ENCODE data around the gene ZNF775.

- TF ChIP-seq PATZ1 (CRISPR knock-in tag; IDR thresholded peaks at IDR 0.05; ENCODE audit: borderline replicate concordance) = no peak
- TF ChIP-seq OSR1 (CRISPR knock-in tag; IDR thresholded peaks at IDR 0.05) = no peak
- no peak for TF ChIP-seq ZNF70 (CRISPR knock-in tag; IDR thresholded peaks at IDR 0.05)
- no peak for TF ChIP-seq CSDC2 (CRISPR knock-in tag; IDR thresholded peaks at IDR 0.05)
- no peak for TF ChIP-seq ARNTL (CRISPR knock-in tag; IDR thresholded peaks at IDR 0.05; ENCODE audit: borderline replicate concordance, low read depth)
- TF ChIP-seq PPARA (CRISPR knock-in tag; IDR thresholded peaks at IDR 0.05; ENCODE audit: borderline replicate concordance) = no peak
- TF ChIP-seq, protein P1, sequence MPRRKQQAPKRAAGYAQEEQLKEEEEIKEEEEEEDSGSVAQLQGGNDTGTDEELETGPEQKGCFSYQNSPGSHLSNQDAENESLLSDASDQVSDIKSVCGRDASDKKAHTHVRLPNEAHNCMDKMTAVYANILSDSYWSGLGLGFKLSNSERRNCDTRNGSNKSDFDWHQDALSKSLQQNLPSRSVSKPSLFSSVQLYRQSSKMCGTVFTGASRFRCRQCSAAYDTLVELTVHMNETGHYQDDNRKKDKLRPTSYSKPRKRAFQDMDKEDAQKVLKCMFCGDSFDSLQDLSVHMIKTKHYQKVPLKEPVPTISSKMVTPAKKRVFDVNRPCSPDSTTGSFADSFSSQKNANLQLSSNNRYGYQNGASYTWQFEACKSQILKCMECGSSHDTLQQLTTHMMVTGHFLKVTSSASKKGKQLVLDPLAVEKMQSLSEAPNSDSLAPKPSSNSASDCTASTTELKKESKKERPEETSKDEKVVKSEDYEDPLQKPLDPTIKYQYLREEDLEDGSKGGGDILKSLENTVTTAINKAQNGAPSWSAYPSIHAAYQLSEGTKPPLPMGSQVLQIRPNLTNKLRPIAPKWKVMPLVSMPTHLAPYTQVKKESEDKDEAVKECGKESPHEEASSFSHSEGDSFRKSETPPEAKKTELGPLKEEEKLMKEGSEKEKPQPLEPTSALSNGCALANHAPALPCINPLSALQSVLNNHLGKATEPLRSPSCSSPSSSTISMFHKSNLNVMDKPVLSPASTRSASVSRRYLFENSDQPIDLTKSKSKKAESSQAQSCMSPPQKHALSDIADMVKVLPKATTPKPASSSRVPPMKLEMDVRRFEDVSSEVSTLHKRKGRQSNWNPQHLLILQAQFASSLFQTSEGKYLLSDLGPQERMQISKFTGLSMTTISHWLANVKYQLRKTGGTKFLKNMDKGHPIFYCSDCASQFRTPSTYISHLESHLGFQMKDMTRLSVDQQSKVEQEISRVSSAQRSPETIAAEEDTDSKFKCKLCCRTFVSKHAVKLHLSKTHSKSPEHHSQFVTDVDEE (CRISPR knock-in tag; IDR thresholded peaks at IDR 0.05) = no peak
- TF ChIP-seq ISL1 (CRISPR knock-in tag; IDR thresholded peaks at IDR 0.05) = no peak
- no peak for TF ChIP-seq ZFP30 (CRISPR knock-in tag; IDR thresholded peaks at IDR 0.05)
- TF ChIP-seq CREB5 (CRISPR knock-in tag; IDR thresholded peaks at IDR 0.05; ENCODE audit: low read depth) = no peak
- TF ChIP-seq RARB (CRISPR knock-in tag; IDR thresholded peaks at IDR 0.05) = no peak
- TF ChIP-seq SNAI2 (CRISPR knock-in tag; IDR thresholded peaks at IDR 0.05) = no peak
Observed at GRCh38 chr7:150369748-150370501, 9.2 kb upstream of the ZNF775 start.
